GM20431 (cell line): Measurements from ENCODE around the gene LINC01488.

Experiments used
- in situ Hi-C: fragments of 300-500 bp; cut with MseI, MboI; formaldehyde crosslinking; loops from one replicate; pipeline ENCODE4 v1.15.0; 2020; ENCODE audit warnings: low sequenced_read_pairs; ENCODE audit not compliant: unreplicated experiment

Gene LINC01488

GRCh38 chr11:69539416-69540117 is 58.1 kb downstream of the LINC01488 start:
- in situ Hi-C loops: no loop called here

DNA sequence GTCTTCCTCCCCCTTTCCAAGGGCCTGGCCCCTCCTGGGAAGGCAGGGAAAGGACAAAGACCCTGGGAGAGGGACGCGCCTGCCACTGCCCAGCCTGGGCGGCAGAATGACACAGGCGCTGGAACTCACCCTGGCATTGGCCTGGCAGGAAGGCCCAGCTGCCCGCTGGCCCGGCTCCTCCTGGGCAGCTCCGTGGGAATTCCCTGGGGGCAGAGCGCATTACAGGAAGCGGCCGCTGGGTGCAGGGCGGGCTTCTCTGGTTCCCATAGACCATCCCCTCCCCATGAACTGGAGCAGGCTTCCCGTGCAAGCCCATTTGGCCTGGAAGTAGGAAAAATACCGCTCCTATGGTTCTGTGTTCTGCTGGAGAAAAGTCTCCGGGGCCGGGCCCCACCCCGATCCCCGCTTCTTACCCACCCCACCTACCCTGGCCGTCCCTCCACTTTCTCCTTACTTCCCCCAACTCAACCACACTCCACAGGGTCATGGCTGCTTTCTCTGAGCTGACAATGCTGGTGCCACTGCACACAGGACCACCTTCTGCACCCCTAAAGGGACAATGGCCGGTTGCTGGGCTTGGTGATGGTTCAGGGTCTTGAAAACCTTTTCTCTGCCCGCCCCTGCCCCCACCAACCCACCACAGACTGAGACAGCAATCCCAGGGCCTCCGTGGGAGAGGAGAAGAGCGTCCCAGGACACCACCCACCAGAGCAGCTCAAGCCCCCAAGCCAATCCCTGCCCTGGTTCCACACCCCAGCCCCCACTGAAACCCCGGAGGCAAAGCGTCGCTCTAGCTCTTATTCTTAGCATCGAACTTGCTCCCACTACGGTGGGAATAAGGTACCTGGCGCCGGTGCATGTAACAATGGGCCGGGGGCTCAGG is 58.9 kb downstream of the LINC01488 start:
- in situ Hi-C loops: no loop called here

DNA sequence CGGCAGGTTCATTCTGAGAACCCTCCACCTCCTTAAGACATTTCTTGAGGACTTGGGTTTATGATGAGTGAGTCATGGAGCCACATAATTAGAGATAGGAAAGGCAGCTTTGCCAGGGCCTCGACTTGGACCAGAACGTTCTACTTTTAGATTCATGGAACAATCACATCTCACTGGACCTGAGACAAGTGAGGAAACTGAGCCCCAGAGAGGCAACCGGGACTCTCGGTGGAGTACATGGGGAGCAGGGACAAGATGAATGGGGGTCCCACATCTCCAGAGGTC is 59.5 kb downstream of the LINC01488 start:
- in situ Hi-C loops: no loop called here

GRCh38 chr11:69541501-69542313 is 60.2 kb downstream of the LINC01488 start:
- in situ Hi-C loops: no loop called here

GRCh38 chr11:69542314-69543168 is 61.1 kb downstream of the LINC01488 start:
- in situ Hi-C loops: no loop called here
